Stimulated activated CD8-positive, alpha-beta memory T cell treated with anti-CD3 and anti-CD28 coated beads, Interleukin-15, amount 100 ng/mL, for 48 hours (primary cell): ENCODE data around the gene SERINC2.

Experiments
- DNase-seq, 2 donors: peaks; one replicate each; pipeline ENCODE4 v3.0.0-alpha.2; 2020; ENCODE audit warnings: low read depth in 2 of 2

The SERINC2 gene

GRCh38 chr1:31412732-31413404, at the start of gene SERINC2:
Gene SERINC2, plus strand, starts transcription at chr1:31413213. Its CDS starts 53 bp downstream, at chr1:31413266.
- no peak for DNase-seq

GRCh38 chr1:31364561-31365250, 48.3 kb upstream of the SERINC2 start:
- DNase-seq = no peak

GRCh38 chr1:31366796-31367195, 46.2 kb upstream of the SERINC2 start:
- no peak for DNase-seq

GRCh38 chr1:31368611-31369107, 44.4 kb upstream of the SERINC2 start:
- DNase-seq = no peak

- no peak for DNase-seq
Observed at GRCh38 chr1:31370021-31370420, 43.0 kb upstream of the SERINC2 start.

- DNase-seq = no peak
Observed at GRCh38 chr1:31370565-31370964, 42.4 kb upstream of the SERINC2 start.

- no peak for DNase-seq
Observed at GRCh38 chr1:31371121-31371959, 41.7 kb upstream of the SERINC2 start.

- no peak for DNase-seq
Observed at GRCh38 chr1:31372051-31372450, 41.0 kb upstream of the SERINC2 start.

GRCh38 chr1:31372751-31373055, 40.3 kb upstream of the SERINC2 start:
- DNase-seq = no peak

GRCh38 chr1:31373056-31373896, 39.7 kb upstream of the SERINC2 start, which contains the start of gene FABP3:
Gene FABP3, minus strand, starts transcription at chr1:31373076. Its CDS starts 62 bp downstream, at chr1:31373014.
- peak in 1 of 2 donors; percentile 1 for DNase-seq

GRCh38 chr1:31373897-31374486, 39.0 kb upstream of the SERINC2 start:
- no peak for DNase-seq

GRCh38 chr1:31374511-31375196, 38.4 kb upstream of the SERINC2 start:
- no peak for DNase-seq

- DNase-seq = no peak
Observed at GRCh38 chr1:31376375-31377134, 36.5 kb upstream of the SERINC2 start.

GRCh38 chr1:31377364-31377863, 35.6 kb upstream of the SERINC2 start:
- no peak for DNase-seq

GRCh38 chr1:31378001-31378400, 35.0 kb upstream of the SERINC2 start:
- DNase-seq = no peak

GRCh38 chr1:31380181-31380580, 32.8 kb upstream of the SERINC2 start:
- DNase-seq = no peak

GRCh38 chr1:31381394-31382294, 31.4 kb upstream of the SERINC2 start:
- no peak for DNase-seq

- DNase-seq = no peak
Observed at GRCh38 chr1:31382379-31382989, 30.5 kb upstream of the SERINC2 start.
